ENCODE measurements around the gene LMBR1.

LMBR1 gene

GRCh38 chr7:156889089-156889488 lies 3.9 kb downstream of the LMBR1 start:
- peaks cover 0 to 17% of the 10 kb centered on the region in 2 donors for H3K36me3 ChIP-seq (replicated peaks in 1 of 2; ENCODE audit: control insufficient read depth in 2 of 2, insufficient read depth in 2 of 2, low read length in 2 of 2)

GRCh38 chr7:156886020-156886795 lies 6.8 kb downstream of the LMBR1 start:
- Histone ChIP-seq H2BK15ac (ENCODE audit: low read length) (no peak overlapping the region), H3K23ac (ENCODE audit: low read depth, low read length, poor library complexity) (no peak overlapping the region), H4K8ac (ENCODE audit: low read depth, low read length) (no peak overlapping the region), H3K27ac (replicated peaks; ENCODE audit: low read length) (no peak overlapping the region), H2AFZ (ENCODE audit: low read length) (no peak overlapping the region), H2AK5ac (ENCODE audit: low read depth, low read length) (no peak overlapping the region), H2BK5ac (ENCODE audit: low read length) (no peak overlapping the region), H3K36me3 (replicated peaks in 1 of 2; ENCODE audit: control insufficient read depth in 2 of 2, insufficient read depth in 2 of 2, low read length in 2 of 2) (peaks cover 0 to 17% of the 10 kb centered on the region in 2 donors), H3K4ac (ENCODE audit: low read length) (no peak overlapping the region), H3K4me1 (ENCODE audit: control insufficient read depth in 2 of 2, insufficient read depth in 1 of 2, low read depth in 1 of 2, low read length in 2 of 2) (no peaks in the 10 kb centered on the region), H2BK12ac (ENCODE audit: low read length) (no peak overlapping the region), H3K79me1 (ENCODE audit: low read depth, low read length) (peaks cover 1% of the 10 kb centered on the region), H3K14ac (ENCODE audit: low read length) (no peak overlapping the region), H2BK120ac (ENCODE audit: low read depth, low read length) (no peak overlapping the region), H3K4me2 (ENCODE audit: insufficient read depth, low read length, poor library complexity, severe bottlenecking) (no peak overlapping the region), H3K4me3 (ENCODE audit: low read length in 2 of 2) (no peak overlapping the region), H3K9ac (ENCODE audit: low read depth, low read length, poor library complexity) (no peak overlapping the region), H4K91ac (ENCODE audit: low read depth, low read length, poor library complexity) (no peak overlapping the region), H3K18ac (ENCODE audit: low read length) (no peak overlapping the region), H3K27me3 (ENCODE audit: control insufficient read depth in 3 of 3, insufficient read depth in 3 of 3, low read depth in 1 of 3, low read length in 3 of 3) (no peaks in the 10 kb centered on the region), H3K9me3 (replicated peaks in 1 of 2; ENCODE audit: control insufficient read depth in 2 of 2, insufficient read depth in 1 of 2, low read depth in 1 of 2, low read length in 2 of 2) (peaks cover 2 to 11% of the 10 kb centered on the region in 2 donors)
- DNase-seq (ENCODE audit: low spot score) = no peak
- WGBS, 2 donors (ENCODE audit: extremely low coverage in 2 of 2, insufficient read length in 2 of 2, insufficient replicate concordance in 1 of 2) = no CpG with 5 or more reads among the region's 6 CpGs

More at GRCh38 chr7:156889089-156889488, 3.9 kb downstream of the LMBR1 start:
- Histone ChIP-seq H4K91ac (ENCODE audit: low read depth, low read length, poor library complexity) (no peak overlapping the region), H3K4me2 (ENCODE audit: insufficient read depth, low read length, poor library complexity, severe bottlenecking) (no peak overlapping the region), H2AK5ac (ENCODE audit: low read depth, low read length) (no peak overlapping the region), H2BK120ac (ENCODE audit: low read depth, low read length) (no peak overlapping the region), H3K18ac (ENCODE audit: low read length) (no peak overlapping the region), H2BK12ac (ENCODE audit: low read length) (no peak overlapping the region), H3K27me3 (ENCODE audit: control insufficient read depth in 3 of 3, insufficient read depth in 3 of 3, low read depth in 1 of 3, low read length in 3 of 3) (no peaks in the 10 kb centered on the region), H3K9ac (ENCODE audit: low read depth, low read length, poor library complexity) (no peak overlapping the region), H3K9me3 (replicated peaks in 1 of 2; ENCODE audit: control insufficient read depth in 2 of 2, insufficient read depth in 1 of 2, low read depth in 1 of 2, low read length in 2 of 2) (peaks cover under 1 to 6% of the 10 kb centered on the region in 2 donors), H4K8ac (ENCODE audit: low read depth, low read length) (no peak overlapping the region), H3K79me1 (ENCODE audit: low read depth, low read length) (peaks cover 3% of the 10 kb centered on the region), H3K4me3 (ENCODE audit: low read length in 2 of 2) (no peak overlapping the region), H3K27ac (replicated peaks; ENCODE audit: low read length) (no peak overlapping the region), H3K4me1 (ENCODE audit: control insufficient read depth in 2 of 2, insufficient read depth in 1 of 2, low read depth in 1 of 2, low read length in 2 of 2) (no peaks in the 10 kb centered on the region), H2AFZ (ENCODE audit: low read length) (no peak overlapping the region), H2BK5ac (ENCODE audit: low read length) (no peak overlapping the region), H3K14ac (ENCODE audit: low read length) (no peak overlapping the region), H3K23ac (ENCODE audit: low read depth, low read length, poor library complexity) (no peak overlapping the region), H2BK15ac (ENCODE audit: low read length) (no peak overlapping the region), H3K4ac (ENCODE audit: low read length) (no peak overlapping the region)
- DNase-seq (ENCODE audit: low spot score) = no peak
- no CpG with 5 or more reads among the region's 1 CpG for WGBS, 2 donors (ENCODE audit: extremely low coverage in 2 of 2, insufficient read length in 2 of 2, insufficient replicate concordance in 1 of 2)

GRCh38 chr7:156881679-156882078 lies 11.3 kb downstream of the LMBR1 start:
- H3K9ac ChIP-seq (ENCODE audit: low read depth, low read length, poor library complexity) = no peak overlapping the region
- peaks cover 0 to 8% of the 10 kb centered on the region in 2 donors for H3K36me3 ChIP-seq (replicated peaks in 1 of 2; ENCODE audit: control insufficient read depth in 2 of 2, insufficient read depth in 2 of 2, low read length in 2 of 2)
- no peak overlapping the region for H2BK12ac ChIP-seq (ENCODE audit: low read length)
- no peak overlapping the region for H3K23ac ChIP-seq (ENCODE audit: low read depth, low read length, poor library complexity)
- no peak overlapping the region for H2BK15ac ChIP-seq (ENCODE audit: low read length)
- H3K18ac ChIP-seq (ENCODE audit: low read length) = no peak overlapping the region
- no peak overlapping the region for H3K4ac ChIP-seq (ENCODE audit: low read length)
- no peak overlapping the region for H3K4me2 ChIP-seq (ENCODE audit: insufficient read depth, low read length, poor library complexity, severe bottlenecking)
- no peaks in the 10 kb centered on the region for H3K27me3 ChIP-seq (ENCODE audit: control insufficient read depth in 3 of 3, insufficient read depth in 3 of 3, low read depth in 1 of 3, low read length in 3 of 3)
- no peak overlapping the region for H3K4me3 ChIP-seq (ENCODE audit: low read length in 2 of 2)
- H2BK5ac ChIP-seq (ENCODE audit: low read length) = no peak overlapping the region
- no peaks in the 10 kb centered on the region for H3K4me1 ChIP-seq (ENCODE audit: control insufficient read depth in 2 of 2, insufficient read depth in 1 of 2, low read depth in 1 of 2, low read length in 2 of 2)
- no peak for DNase-seq (ENCODE audit: low spot score)
- H2BK120ac ChIP-seq (ENCODE audit: low read depth, low read length) = no peak overlapping the region
- H3K27ac ChIP-seq (replicated peaks; ENCODE audit: low read length) = no peak overlapping the region
- no peak overlapping the region for H4K8ac ChIP-seq (ENCODE audit: low read depth, low read length)
- H4K91ac ChIP-seq (ENCODE audit: low read depth, low read length, poor library complexity) = no peak overlapping the region
- WGBS, 2 donors (ENCODE audit: extremely low coverage in 2 of 2, insufficient read length in 2 of 2, insufficient replicate concordance in 1 of 2) = no CpG with 5 or more reads among the region's 3 CpGs
- H2AFZ ChIP-seq (ENCODE audit: low read length) = no peak overlapping the region
- H3K79me1 ChIP-seq (ENCODE audit: low read depth, low read length) = peaks cover 1% of the 10 kb centered on the region
- H3K9me3 ChIP-seq (replicated peaks in 1 of 2; ENCODE audit: control insufficient read depth in 2 of 2, insufficient read depth in 1 of 2, low read depth in 1 of 2, low read length in 2 of 2) = peaks cover 2 to 12% of the 10 kb centered on the region in 2 donors
- H3K14ac ChIP-seq (ENCODE audit: low read length) = no peak overlapping the region
- no peak overlapping the region for H2AK5ac ChIP-seq (ENCODE audit: low read depth, low read length)

- no peak overlapping the region for H3K18ac ChIP-seq (ENCODE audit: low read length)
- WGBS, 2 donors (ENCODE audit: extremely low coverage in 2 of 2, insufficient read length in 2 of 2, insufficient replicate concordance in 1 of 2) = no CpG with 5 or more reads among the region's 2 CpGs
- H4K91ac ChIP-seq (ENCODE audit: low read depth, low read length, poor library complexity) = no peak overlapping the region
- no peak overlapping the region for H2BK15ac ChIP-seq (ENCODE audit: low read length)
- H3K4ac ChIP-seq (ENCODE audit: low read length) = no peak overlapping the region
- H2BK120ac ChIP-seq (ENCODE audit: low read depth, low read length) = no peak overlapping the region
- H3K79me1 ChIP-seq (ENCODE audit: low read depth, low read length) = no peaks in the 10 kb centered on the region
- no peak overlapping the region for H3K27ac ChIP-seq (replicated peaks; ENCODE audit: low read length)
- no peak overlapping the region for H2BK12ac ChIP-seq (ENCODE audit: low read length)
- DNase-seq (ENCODE audit: low spot score) = no peak
- no peak overlapping the region for H2AFZ ChIP-seq (ENCODE audit: low read length)
- H2BK5ac ChIP-seq (ENCODE audit: low read length) = no peak overlapping the region
- H2AK5ac ChIP-seq (ENCODE audit: low read depth, low read length) = no peak overlapping the region
- H3K14ac ChIP-seq (ENCODE audit: low read length) = no peak overlapping the region
- H4K8ac ChIP-seq (ENCODE audit: low read depth, low read length) = no peak overlapping the region
- H3K4me2 ChIP-seq (ENCODE audit: insufficient read depth, low read length, poor library complexity, severe bottlenecking) = no peak overlapping the region
- H3K4me1 ChIP-seq (ENCODE audit: control insufficient read depth in 2 of 2, insufficient read depth in 1 of 2, low read depth in 1 of 2, low read length in 2 of 2) = no peaks in the 10 kb centered on the region
- no peak overlapping the region for H3K9ac ChIP-seq (ENCODE audit: low read depth, low read length, poor library complexity)
- peaks cover 0 to 26% of the 10 kb centered on the region in 2 donors for H3K9me3 ChIP-seq (replicated peaks in 1 of 2; ENCODE audit: control insufficient read depth in 2 of 2, insufficient read depth in 1 of 2, low read depth in 1 of 2, low read length in 2 of 2)
- H3K23ac ChIP-seq (ENCODE audit: low read depth, low read length, poor library complexity) = no peak overlapping the region
- H3K36me3 ChIP-seq (replicated peaks in 1 of 2; ENCODE audit: control insufficient read depth in 2 of 2, insufficient read depth in 2 of 2, low read length in 2 of 2) = peaks cover 0 to 15% of the 10 kb centered on the region in 2 donors
- no peaks in the 10 kb centered on the region for H3K27me3 ChIP-seq (ENCODE audit: control insufficient read depth in 3 of 3, insufficient read depth in 3 of 3, low read depth in 1 of 3, low read length in 3 of 3)
- H3K4me3 ChIP-seq (ENCODE audit: low read length in 2 of 2) = no peak overlapping the region
Measured at GRCh38 chr7:156875766-156876165, 17.2 kb downstream of the LMBR1 start.

Data from neuronal stem cell (in vitro differentiated cells).